SK-N-SH (cell line): ENCODE data around the gene CUX1. TPM values are rescaled to one million over a fixed set of nuclear protein-coding genes. Genes with fewer than 3 reads are reported as not detected.

Experiments used
- CTCF ChIA-PET: fragments of 300-600, 350-600 bp; formaldehyde crosslinking; extraction: SDS; loops from one replicate; lab custom pipeline; 2021; lab: Yijun Ruan, JAX
- POLR2A ChIA-PET: fragments of 350-600 bp; sonication (Branson Sonifier 250); formaldehyde crosslinking; extraction: SDS; loops from one replicate; lab custom pipeline; 2020; ENCODE audit warnings: antibody characterized with exemption, inconsistent platforms; lab: Yijun Ruan, JAX
- DNase-seq: peaks from one replicate; pipeline ENCODE4 v3.0.0; 2012
- H2AFZ ChIP-seq: fragments of 200-600 bp; sonication (generic); 2 replicates; pipeline ENCODE4 v1.8.1; 2016; ENCODE audit warnings: antibody characterized with exemption, mild to moderate bottlenecking, low read depth
- H3F3A ChIP-seq: fragments of 200-600 bp; sonication (generic); replicated peaks from 2 replicates; pipeline ENCODE3; 2016; ENCODE audit warnings: antibody characterized with exemption, mild to moderate bottlenecking; ENCODE audit not compliant: insufficient read depth
- H3K27ac ChIP-seq, 2 experiments: fragments of 200-500 bp in 1 of 2; fragments of 200-600 bp in 1 of 2; sonication (Bioruptor generic) in 1 of 2; sonication (generic), shearing (Covaris generic) in 1 of 2; 2 replicates each; pipeline versions ENCODE4 v1.5.1 to v1.6.1; 2014 to 2016; ENCODE audit warnings: low read depth in 2 of 2, inconsistent platforms in 1 of 2, low read length in 1 of 2, mild to moderate bottlenecking in 1 of 2, mixed read lengths in 1 of 2
- H3K27me3 ChIP-seq: fragments of 200-600 bp; sonication (generic), shearing (Covaris generic); 2 replicates; pipeline ENCODE4 v1.6.1; 2016; ENCODE audit warnings: mixed run types; ENCODE audit not compliant: insufficient read depth
- H3K36me3 ChIP-seq, 2 experiments: fragments of 200-500 bp in 1 of 2; fragments of 200-600 bp in 1 of 2; sonication (Bioruptor generic) in 1 of 2; sonication (generic) in 1 of 2; replicated peaks in 1 of 2; 2 replicates each; pipeline versions ENCODE3 to v1.5.1; 2014 to 2016; ENCODE audit warnings: low read length in 1 of 2, mild to moderate bottlenecking in 1 of 2; ENCODE audit not compliant: insufficient read depth in 2 of 2, control insufficient read depth in 1 of 2
- H3K4me1 ChIP-seq, 2 experiments: fragments of 200-500 bp in 1 of 2; fragments of 200-600 bp in 1 of 2; sonication (Bioruptor generic) in 1 of 2; sonication (generic), shearing (Covaris generic) in 1 of 2; 2 replicates each; pipeline versions ENCODE4 v1.5.1 to v1.6.1; 2014 to 2016; ENCODE audit warnings: low read depth in 1 of 2, low read length in 1 of 2, mixed run types in 1 of 2; ENCODE audit not compliant: insufficient read depth in 2 of 2, control insufficient read depth in 1 of 2
- H3K4me2 ChIP-seq: fragments of 200-600 bp; sonication (generic), shearing (Covaris generic); 2 replicates; pipeline ENCODE4 v1.6.1; 2017; ENCODE audit warnings: mixed run types
- H3K4me3 ChIP-seq, 2 experiments: fragments of 200-500 bp in 1 of 2; fragments of 200-600 bp in 1 of 2; sonication (Bioruptor generic) in 1 of 2; sonication (generic), shearing (Covaris generic) in 1 of 2; 2 replicates each; pipeline versions ENCODE4 v1.5.1 to v1.8.1; 2014 to 2016; ENCODE audit warnings: low read depth in 2 of 2, inconsistent platforms in 1 of 2, low read length in 1 of 2, mild to moderate bottlenecking in 1 of 2, mixed read lengths in 1 of 2, moderate library complexity in 1 of 2
- H3K79me2 ChIP-seq: fragments of 200-600 bp; sonication (generic); 2 replicates; pipeline ENCODE4 v1.8.1; 2017; ENCODE audit warnings: mild to moderate bottlenecking; ENCODE audit not compliant: insufficient read depth
- H3K9ac ChIP-seq: fragments of 200-600 bp; sonication (generic); 2 replicates; pipeline ENCODE4 v1.6.1; 2017; ENCODE audit warnings: mixed run types
- H3K9me2 ChIP-seq: fragments of 200-600 bp; sonication (generic); 2 replicates; pipeline ENCODE4 v1.6.1; 2017; ENCODE audit warnings: mixed run types
- H3K9me3 ChIP-seq: fragments of 200-600 bp; sonication (generic); 2 replicates; pipeline ENCODE4 v1.6.1; 2017; ENCODE audit warnings: mixed run types, mild to moderate bottlenecking, moderate library complexity
- H4K20me1 ChIP-seq: fragments of 200-600 bp; sonication (generic); 2 replicates; pipeline ENCODE4 v1.6.1; 2017; ENCODE audit warnings: mild to moderate bottlenecking, mixed run types; ENCODE audit not compliant: insufficient read depth
- CHD2 ChIP-seq: fragments of 150-350 bp; IDR thresholded peaks from 2 replicates; pipeline ENCODE4 v1.6.1; 2018; ENCODE audit warnings: low read length; ENCODE audit not compliant: partially characterized antibody
- EP300 ChIP-seq, 2 experiments: IDR thresholded peaks; 2 replicates each; pipeline versions ENCODE4 v1.4.0 to v1.6.1; 2012; ENCODE audit warnings: borderline replicate concordance in 1 of 2, low read depth in 1 of 2, low read length in 1 of 2
- FOXM1 ChIP-seq: IDR thresholded peaks from 2 replicates; pipeline ENCODE4 v1.4.0; 2012; ENCODE audit warnings: low read depth, mild to moderate bottlenecking
- GATA2 ChIP-seq: sonication (generic); formaldehyde crosslinking; IDR thresholded peaks from 2 replicates; pipeline ENCODE4 v1.5.0; 2020; ENCODE audit warnings: mild to moderate bottlenecking, missing genetic modification reagents
- MXI1 ChIP-seq: IDR thresholded peaks from 2 replicates; pipeline ENCODE4 v1.6.1; 2012; ENCODE audit warnings: mild to moderate bottlenecking, low read depth, low read length, improper control_type of control experiment
- NFIC ChIP-seq: IDR thresholded peaks from 2 replicates; pipeline ENCODE4 v1.4.0; 2012; ENCODE audit warnings: borderline replicate concordance
- RAD21 ChIP-seq: IDR thresholded peaks from 2 replicates; pipeline ENCODE4 v1.6.1; 2012; ENCODE audit warnings: mild to moderate bottlenecking, low read length
- RCOR1 ChIP-seq: fragments of 150-350 bp; IDR thresholded peaks from 2 replicates; pipeline ENCODE4 v1.6.1; 2017; ENCODE audit warnings: antibody characterized with exemption, low read length
- SMC3 ChIP-seq: IDR thresholded peaks from 2 replicates; pipeline ENCODE4 v1.6.1; 2012; ENCODE audit warnings: low read depth, low read length, improper control_type of control experiment
- YY1 ChIP-seq: IDR thresholded peaks from 2 replicates; pipeline ENCODE4 v1.4.0; 2012; ENCODE audit warnings: low read depth, mild to moderate bottlenecking
- ZBTB33 ChIP-seq: IDR thresholded peaks from 2 replicates; pipeline ENCODE4 v1.4.0; 2012; ENCODE audit warnings: low read depth, borderline replicate concordance
- WGBS: methylation state at CpG from one replicate; pipeline ENCODE4 v1.1.6; 2017; ENCODE audit warnings: low lambda C conversion rate; 5-methylcytosine and 5-hydroxymethylcytosine counted together
- polyA plus RNA-seq, 3 experiments: library from polyadenylated mRNA; depleted of rRNA; stranded (reverse); fragments of >200 nt; gene quantifications; 2 replicates each; pipeline ENCODE4 v1.2.3, GENCODE V29; 2012
- TF ChIP-seq, protein P1 (sequence below): IDR thresholded peaks from 2 replicates; pipeline ENCODE4 v1.6.1; 2012; ENCODE audit warnings: mild to moderate bottlenecking, low read depth, low read length, moderate library complexity
- TF ChIP-seq, protein P2 (sequence below): IDR thresholded peaks from 2 replicates; pipeline ENCODE4 v1.4.0; 2012; ENCODE audit warnings: low read depth
- TF ChIP-seq, protein P3 (sequence below): IDR thresholded peaks from 2 replicates; pipeline ENCODE4 v1.4.0; 2012; ENCODE audit warnings: low read depth, borderline replicate concordance
- TF ChIP-seq, protein P4 (sequence below): fragments of 150-350 bp; IDR thresholded peaks from 2 replicates; pipeline ENCODE4 v1.6.1; 2017; ENCODE audit warnings: antibody characterized with exemption, low read length, low read depth, borderline replicate concordance
- TF ChIP-seq, protein P5 (sequence below): IDR thresholded peaks from 2 replicates; pipeline ENCODE4; 2012

CUX1 gene
- polyA plus RNA-seq, 1 of the 3 experiments (the other 2 are of a cell fraction): 68.6 TPM

GRCh38 chr7:101913851-101914250 lies 96.4 kb downstream of the CUX1 start:
- Histone ChIP-seq H3K36me3 (peaks cover 12 to 18% of the 10 kb centered on the region in 2 experiments), H3F3A (peaks cover 6% of the 10 kb centered on the region), H3K9me2 (no peaks in the 10 kb centered on the region), H3K4me2 (no peak overlapping the region), H3K4me3 (no peak overlapping the region), H2AFZ (no peak overlapping the region), H3K9me3 (no peaks in the 10 kb centered on the region), H3K27ac (no peak overlapping the region), H3K9ac (no peak overlapping the region), H3K27me3 (no peaks in the 10 kb centered on the region), H3K4me1 (peaks cover 0 to 47% of the 10 kb centered on the region in 2 experiments; a peak in 1 of 4 replicates), H3K79me2 (peaks cover 54% of the 10 kb centered on the region), H4K20me1 (peaks cover 11% of the 10 kb centered on the region)
- ChIA-PET CTCF (no interaction called here), POLR2A (no interaction called here)
- no peak for DNase-seq
- 92% methylated on average over 7 of the region's 7 CpGs for WGBS
- TF ChIP-seq, protein P1, sequence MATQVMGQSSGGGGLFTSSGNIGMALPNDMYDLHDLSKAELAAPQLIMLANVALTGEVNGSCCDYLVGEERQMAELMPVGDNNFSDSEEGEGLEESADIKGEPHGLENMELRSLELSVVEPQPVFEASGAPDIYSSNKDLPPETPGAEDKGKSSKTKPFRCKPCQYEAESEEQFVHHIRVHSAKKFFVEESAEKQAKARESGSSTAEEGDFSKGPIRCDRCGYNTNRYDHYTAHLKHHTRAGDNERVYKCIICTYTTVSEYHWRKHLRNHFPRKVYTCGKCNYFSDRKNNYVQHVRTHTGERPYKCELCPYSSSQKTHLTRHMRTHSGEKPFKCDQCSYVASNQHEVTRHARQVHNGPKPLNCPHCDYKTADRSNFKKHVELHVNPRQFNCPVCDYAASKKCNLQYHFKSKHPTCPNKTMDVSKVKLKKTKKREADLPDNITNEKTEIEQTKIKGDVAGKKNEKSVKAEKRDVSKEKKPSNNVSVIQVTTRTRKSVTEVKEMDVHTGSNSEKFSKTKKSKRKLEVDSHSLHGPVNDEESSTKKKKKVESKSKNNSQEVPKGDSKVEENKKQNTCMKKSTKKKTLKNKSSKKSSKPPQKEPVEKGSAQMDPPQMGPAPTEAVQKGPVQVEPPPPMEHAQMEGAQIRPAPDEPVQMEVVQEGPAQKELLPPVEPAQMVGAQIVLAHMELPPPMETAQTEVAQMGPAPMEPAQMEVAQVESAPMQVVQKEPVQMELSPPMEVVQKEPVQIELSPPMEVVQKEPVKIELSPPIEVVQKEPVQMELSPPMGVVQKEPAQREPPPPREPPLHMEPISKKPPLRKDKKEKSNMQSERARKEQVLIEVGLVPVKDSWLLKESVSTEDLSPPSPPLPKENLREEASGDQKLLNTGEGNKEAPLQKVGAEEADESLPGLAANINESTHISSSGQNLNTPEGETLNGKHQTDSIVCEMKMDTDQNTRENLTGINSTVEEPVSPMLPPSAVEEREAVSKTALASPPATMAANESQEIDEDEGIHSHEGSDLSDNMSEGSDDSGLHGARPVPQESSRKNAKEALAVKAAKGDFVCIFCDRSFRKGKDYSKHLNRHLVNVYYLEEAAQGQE: no peak
- TF ChIP-seq, protein P2, sequence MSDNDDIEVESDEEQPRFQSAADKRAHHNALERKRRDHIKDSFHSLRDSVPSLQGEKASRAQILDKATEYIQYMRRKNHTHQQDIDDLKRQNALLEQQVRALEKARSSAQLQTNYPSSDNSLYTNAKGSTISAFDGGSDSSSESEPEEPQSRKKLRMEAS: no peak
- no peak for TF ChIP-seq ZBTB33
- no peak for TF ChIP-seq NFIC
- TF ChIP-seq, protein P3, sequence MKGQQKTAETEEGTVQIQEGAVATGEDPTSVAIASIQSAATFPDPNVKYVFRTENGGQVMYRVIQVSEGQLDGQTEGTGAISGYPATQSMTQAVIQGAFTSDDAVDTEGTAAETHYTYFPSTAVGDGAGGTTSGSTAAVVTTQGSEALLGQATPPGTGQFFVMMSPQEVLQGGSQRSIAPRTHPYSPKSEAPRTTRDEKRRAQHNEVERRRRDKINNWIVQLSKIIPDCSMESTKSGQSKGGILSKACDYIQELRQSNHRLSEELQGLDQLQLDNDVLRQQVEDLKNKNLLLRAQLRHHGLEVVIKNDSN: no peak
- no peak for TF ChIP-seq FOXM1
- TF ChIP-seq EP300 (IDR thresholded peaks at IDR 0.05; ENCODE audit: borderline replicate concordance in 1 of 2, low read depth in 1 of 2, low read length in 1 of 2): no peak
- no peak for TF ChIP-seq RAD21
- TF ChIP-seq SMC3: no peak
- TF ChIP-seq CHD2: no peak
- no peak for TF ChIP-seq GATA2 (CRISPR knock-in tag)
- TF ChIP-seq, protein P4, sequence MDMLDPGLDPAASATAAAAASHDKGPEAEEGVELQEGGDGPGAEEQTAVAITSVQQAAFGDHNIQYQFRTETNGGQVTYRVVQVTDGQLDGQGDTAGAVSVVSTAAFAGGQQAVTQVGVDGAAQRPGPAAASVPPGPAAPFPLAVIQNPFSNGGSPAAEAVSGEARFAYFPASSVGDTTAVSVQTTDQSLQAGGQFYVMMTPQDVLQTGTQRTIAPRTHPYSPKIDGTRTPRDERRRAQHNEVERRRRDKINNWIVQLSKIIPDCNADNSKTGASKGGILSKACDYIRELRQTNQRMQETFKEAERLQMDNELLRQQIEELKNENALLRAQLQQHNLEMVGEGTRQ: no peak
- TF ChIP-seq MXI1: no peak
- no peak for TF ChIP-seq RCOR1
- TF ChIP-seq, protein P5, sequence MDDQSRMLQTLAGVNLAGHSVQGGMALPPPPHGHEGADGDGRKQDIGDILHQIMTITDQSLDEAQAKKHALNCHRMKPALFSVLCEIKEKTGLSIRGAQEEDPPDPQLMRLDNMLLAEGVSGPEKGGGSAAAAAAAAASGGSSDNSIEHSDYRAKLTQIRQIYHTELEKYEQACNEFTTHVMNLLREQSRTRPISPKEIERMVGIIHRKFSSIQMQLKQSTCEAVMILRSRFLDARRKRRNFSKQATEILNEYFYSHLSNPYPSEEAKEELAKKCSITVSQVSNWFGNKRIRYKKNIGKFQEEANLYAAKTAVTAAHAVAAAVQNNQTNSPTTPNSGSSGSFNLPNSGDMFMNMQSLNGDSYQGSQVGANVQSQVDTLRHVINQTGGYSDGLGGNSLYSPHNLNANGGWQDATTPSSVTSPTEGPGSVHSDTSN: no peak
- TF ChIP-seq YY1: no peak
